ENCODE results near the gene OR7G3.

OR7G3 gene

GRCh38 chr19:9109959-9110358, 16.8 kb downstream of the OR7G3 start:
- DNase-seq (ENCODE audit: low spot score): no peak

DNA sequence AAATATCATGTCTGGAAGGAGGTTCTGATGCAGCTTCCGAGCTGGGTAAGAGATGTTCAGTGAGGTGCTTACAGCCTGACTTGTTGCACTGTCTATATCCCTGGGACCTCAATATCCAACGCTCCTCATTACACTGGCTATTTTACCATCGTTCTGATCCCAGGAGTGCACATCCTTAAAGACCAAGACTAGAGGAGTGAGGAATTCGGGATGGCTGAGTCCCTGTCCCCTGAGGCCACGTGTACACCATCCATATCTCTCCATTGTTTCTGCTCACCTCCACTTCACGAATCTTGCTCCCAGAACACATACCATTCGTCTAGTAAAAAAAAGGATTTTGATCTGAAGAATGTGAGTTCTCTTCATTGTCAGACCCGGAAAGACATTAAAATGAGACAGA, 19.4 kb downstream of the OR7G3 start, which contains the start of gene OR7G2:
TSS of gene OR7G2 (minus strand) at position 101 of the 400 bp plus-strand sequence. CDS start 4,232 bp downstream, outside the sequence.
- DNase-seq (ENCODE audit: low spot score): no peak

- no peak for DNase-seq (ENCODE audit: low spot score)
These were observed 40.0 kb downstream of the OR7G3 start, which contains the start of gene OR1M1 for GRCh38 chr19:9086761-9087160. Gene OR1M1, plus strand, starts transcription at chr19:9087061. Its CDS starts 6,184 bp downstream, at chr19:9093245.

DNA sequence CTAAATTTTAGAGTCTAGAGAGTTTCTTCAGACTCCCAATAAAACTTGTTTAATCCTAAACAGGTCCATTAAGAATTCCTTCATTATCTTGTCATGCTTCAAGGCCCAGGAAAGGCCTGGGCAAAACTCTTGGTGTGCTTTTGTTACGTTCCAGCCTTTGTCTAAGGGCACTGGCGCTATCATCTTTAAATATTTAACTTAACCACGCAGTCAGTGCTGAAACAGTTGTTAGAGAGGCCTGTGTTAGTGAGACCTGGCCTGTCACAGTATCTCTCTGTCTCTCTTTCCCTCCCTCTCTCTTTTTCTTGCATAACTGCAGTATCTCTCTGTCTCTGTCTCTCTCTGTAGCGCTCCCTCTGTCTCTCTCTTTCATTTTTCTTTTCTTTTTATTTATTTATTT, 48.1 kb downstream of the OR7G3 start:
- DNase-seq (ENCODE audit: low spot score): no peak

- DNase-seq (ENCODE audit: low spot score): no peak
These were observed 49.8 kb downstream of the OR7G3 start for GRCh38 chr19:9076901-9077300.

Small RNA genes lying within 50 kb of the gene (small RNA-seq; reads per million reads assigned to genes)
- 0 reads per million in 2 experiments for gene OR1M4P
